NT2/D1 (cell line): ENCODE measurements around the gene STAT5B.

Source experiments
- DNase-seq: peaks from one replicate; pipeline ENCODE4 v3.0.0-alpha.2; 2011; ENCODE audit warnings: low read depth, low spot score
- H3K27me3 ChIP-seq: 2 replicates; pipeline ENCODE4 v1.6.0; 2011; ENCODE audit warnings: mild to moderate bottlenecking; ENCODE audit not compliant: insufficient read length, insufficient read depth
- H3K36me3 ChIP-seq: 2 replicates; pipeline ENCODE4 v1.6.1; 2011; ENCODE audit warnings: mild to moderate bottlenecking, low read length, mixed read lengths; ENCODE audit not compliant: insufficient read depth, insufficient read length
- H3K4me1 ChIP-seq: 2 replicates; pipeline ENCODE4 v1.5.1; 2011; ENCODE audit not compliant: insufficient read depth, insufficient read length
- H3K4me3 ChIP-seq: 2 replicates; pipeline ENCODE4 v1.5.1; 2011; ENCODE audit warnings: low read depth; ENCODE audit not compliant: insufficient read length
- H3K9ac ChIP-seq: 2 replicates; pipeline ENCODE4 v1.6.0; 2011; ENCODE audit warnings: low read depth; ENCODE audit not compliant: insufficient read length
- H3K9me3 ChIP-seq: 2 replicates; pipeline ENCODE4 v1.5.1; 2011; ENCODE audit warnings: mild to moderate bottlenecking, low read length; ENCODE audit not compliant: insufficient read depth
- SUZ12 ChIP-seq: IDR thresholded peaks from 2 replicates; pipeline ENCODE4 v1.6.1; 2011; ENCODE audit not compliant: insufficient read length, insufficient read depth; ENCODE audit errors: extremely low read depth
- YY1 ChIP-seq: IDR thresholded peaks from 2 replicates; pipeline ENCODE4 v1.6.1; 2011; ENCODE audit not compliant: insufficient read length, insufficient read depth
- ZNF274 ChIP-seq: IDR thresholded peaks from 2 replicates; pipeline ENCODE4 v1.6.1; 2011; ENCODE audit warnings: mild to moderate bottlenecking, low read depth, low read length

The STAT5B gene

GRCh38 chr17:42282478-42283080, 6.4 kb upstream of the STAT5B start:
- no peak for DNase-seq
- Histone ChIP-seq H3K27me3 (peaks cover 5% of the 10 kb centered on the region), H3K36me3 (no peaks in the 10 kb centered on the region), H3K4me3 (no peak overlapping the region), H3K9ac (no peak overlapping the region), H3K9me3 (no peaks in the 10 kb centered on the region), H3K4me1 (peaks cover 13% of the 10 kb centered on the region)
- TF ChIP-seq YY1, result no peak
- TF ChIP-seq ZNF274, result no peak
- TF ChIP-seq SUZ12, result no peak

GRCh38 chr17:42281571-42282096, 5.4 kb upstream of the STAT5B start:
- no peak for DNase-seq
- Histone ChIP-seq H3K9me3 (no peaks in the 10 kb centered on the region), H3K4me3 (no peak overlapping the region), H3K36me3 (no peaks in the 10 kb centered on the region), H3K4me1 (peaks cover 10% of the 10 kb centered on the region), H3K27me3 (peaks cover 8% of the 10 kb centered on the region), H3K9ac (no peak overlapping the region)
- TF ChIP-seq YY1, result no peak
- no peak for TF ChIP-seq SUZ12
- no peak for TF ChIP-seq ZNF274

GRCh38 chr17:42279776-42280630, 3.8 kb upstream of the STAT5B start:
- TF ChIP-seq YY1 (no peak), ZNF274 (no peak)
- DNase-seq, result no peak
- no peaks in the 10 kb centered on the region for H3K36me3 ChIP-seq
- no peak overlapping the region for H3K4me3 ChIP-seq
- H3K4me1 ChIP-seq, result peaks cover 10% of the 10 kb centered on the region
- no peaks in the 10 kb centered on the region for H3K9me3 ChIP-seq
- no peak overlapping the region for H3K9ac ChIP-seq
- H3K27me3 ChIP-seq, result peaks cover 15% of the 10 kb centered on the region

- H3K9ac ChIP-seq, result no peak overlapping the region
- H3K4me3 ChIP-seq, result no peak overlapping the region
- TF ChIP-seq YY1 (no peak), SUZ12 (no peak), ZNF274 (no peak)
- H3K36me3 ChIP-seq, result no peaks in the 10 kb centered on the region
- H3K27me3 ChIP-seq, result peaks cover 25% of the 10 kb centered on the region
- peaks cover 3% of the 10 kb centered on the region for H3K4me1 ChIP-seq
- DNase-seq, result no peak
- no peaks in the 10 kb centered on the region for H3K9me3 ChIP-seq
Measured at GRCh38 chr17:42277342-42277712, 1.1 kb upstream of the STAT5B start.

GRCh38 chr17:42276609-42277341, 584 bp upstream of the STAT5B start:
- no peak for DNase-seq
- Histone ChIP-seq H3K9me3 (no peaks in the 10 kb centered on the region), H3K9ac (peak overlapping the region; percentile 78), H3K36me3 (no peaks in the 10 kb centered on the region), H3K4me3 (peak overlapping the region; percentile 66), H3K4me1 (peaks cover 3% of the 10 kb centered on the region), H3K27me3 (peaks cover 25% of the 10 kb centered on the region)
- TF ChIP-seq YY1 (no peak), ZNF274 (no peak), SUZ12 (no peak)

- peaks cover 3% of the 10 kb centered on the region for H3K4me1 ChIP-seq
- peak overlapping the region; percentile 66 for H3K4me3 ChIP-seq
- peaks cover 25% of the 10 kb centered on the region for H3K27me3 ChIP-seq
- no peaks in the 10 kb centered on the region for H3K9me3 ChIP-seq
- no peaks in the 10 kb centered on the region for H3K36me3 ChIP-seq
- H3K9ac ChIP-seq, result peak overlapping the region; percentile 78
- no peak for DNase-seq
- TF ChIP-seq SUZ12, result no peak
- no peak for TF ChIP-seq ZNF274
- no peak for TF ChIP-seq YY1
Measured at GRCh38 chr17:42275527-42276358, 448 bp downstream of the STAT5B start.
